HG03558 (cell line): ENCODE results near the gene RNF135.
"Not testable (repeated sequence)": the region's sequence is repeated elsewhere in the genome, so short reads cannot be mapped to it uniquely, and the experiment has no call there.

ENCODE experiments used
- ATAC-seq: cut with Tn5 transposase; IDR thresholded peaks from one replicate; pipeline ENCODE4 v1.9.1; 2021; ENCODE audit warnings: moderate number of reproducible peaks; ENCODE audit not compliant: unreplicated experiment; ENCODE audit errors: extremely low read depth

RNF135 gene

GRCh38 chr17:30952638-30953393 is 18.0 kb upstream of the RNF135 start:
- ATAC-seq: no peak

- no peak for ATAC-seq
These were observed 16.6 kb upstream of the RNF135 start for GRCh38 chr17:30954046-30954830.

- ATAC-seq: no peak
These were observed 14.0 kb upstream of the RNF135 start for GRCh38 chr17:30956764-30957374.

- ATAC-seq: no peak
These were observed 13.1 kb upstream of the RNF135 start for GRCh38 chr17:30957741-30958140.

GRCh38 chr17:30958187-30958586 is 12.7 kb upstream of the RNF135 start:
- ATAC-seq: no peak

GRCh38 chr17:30961209-30962188 is 9.3 kb upstream of the RNF135 start:
- no peak for ATAC-seq

- ATAC-seq: not testable (repeated sequence)
These were observed 6.5 kb upstream of the RNF135 start for GRCh38 chr17:30964312-30964711.

GRCh38 chr17:30964876-30965275 is 6.0 kb upstream of the RNF135 start:
- no peak for ATAC-seq

- no peak for ATAC-seq
These were observed 5.2 kb upstream of the RNF135 start for GRCh38 chr17:30965686-30966085.

- ATAC-seq: not testable (repeated sequence)
These were observed 2.9 kb upstream of the RNF135 start for GRCh38 chr17:30967911-30968310.

- ATAC-seq: no peak
These were observed 629 bp upstream of the RNF135 start for GRCh38 chr17:30969989-30970830.

- ATAC-seq: no peak
These were observed 4.4 kb downstream of the RNF135 start for GRCh38 chr17:30975042-30975820.

GRCh38 chr17:30979919-30980318 is 9.1 kb downstream of the RNF135 start:
- ATAC-seq: not testable (repeated sequence)

- no peak for ATAC-seq
These were observed 11.0 kb downstream of the RNF135 start for GRCh38 chr17:30981531-30982519.

GRCh38 chr17:30982855-30983254 is 12.0 kb downstream of the RNF135 start:
- no peak for ATAC-seq

- ATAC-seq: no peak
These were observed 19.6 kb downstream of the RNF135 start for GRCh38 chr17:30990458-30990857.

- ATAC-seq: no peak
These were observed 21.7 kb downstream of the RNF135 start for GRCh38 chr17:30992551-30992950.
